ENCODE results near the gene ABL1.
A peak's percentile ranks its signal among the peaks of the same experiment; 100 is the strongest.
"Not testable (repeated sequence)": the region's sequence is repeated elsewhere in the genome, so short reads cannot be mapped to it uniquely, and the experiment has no call there.

Gene ABL1

DNA sequence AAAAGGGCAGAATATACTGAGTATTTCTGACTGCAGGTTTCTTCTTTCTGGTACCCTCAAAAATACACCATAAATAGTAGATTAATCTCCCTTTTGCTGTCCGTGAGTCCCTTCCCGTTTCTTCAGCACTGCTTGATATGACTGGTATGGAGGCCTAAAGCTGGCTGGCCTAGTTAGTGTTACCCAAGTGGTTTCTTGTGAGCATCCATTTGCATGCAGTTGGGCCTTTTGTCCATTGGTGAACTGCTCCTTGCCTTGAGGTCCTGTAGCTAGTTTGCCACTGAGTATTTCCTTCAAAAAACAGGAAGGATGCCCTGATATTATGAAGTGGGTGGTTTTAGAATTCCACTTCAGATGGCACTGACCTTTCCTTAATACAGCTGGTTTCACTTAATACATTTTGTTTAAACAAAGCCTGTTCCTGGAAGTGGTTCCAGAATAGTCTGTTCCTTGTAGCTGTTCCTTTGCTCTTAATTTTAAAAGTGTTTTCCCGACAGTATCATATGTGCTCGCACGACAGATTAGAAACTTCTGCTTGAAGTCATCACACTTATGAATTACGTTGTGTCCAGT is 40.0 kb upstream of the ABL1 start:
- TF ChIP-seq CTCF (IDR thresholded peaks at IDR 0.05; ENCODE audit: control insufficient read depth, extremely low read depth, insufficient read depth): no peak
- DNase-seq (ENCODE audit: low read depth): peak; percentile 23
- no peak overlapping the region for H3K4me3 ChIP-seq (ENCODE audit: low read depth, low read length)

- DNase-seq (ENCODE audit: low read depth); H3K4me3 ChIP-seq (ENCODE audit: low read depth, low read length): not testable (repeated sequence)
Measured at GRCh38 chr9:130803116-130803515, 31.9 kb upstream of the ABL1 start.

GRCh38 chr9:130805510-130806326 is 29.3 kb upstream of the ABL1 start:
- no peak overlapping the region for H3K4me3 ChIP-seq (ENCODE audit: low read depth, low read length)
- DNase-seq (ENCODE audit: low read depth): no peak
- TF ChIP-seq CTCF (IDR thresholded peaks at IDR 0.05; ENCODE audit: control insufficient read depth, extremely low read depth, insufficient read depth): no peak

DNA sequence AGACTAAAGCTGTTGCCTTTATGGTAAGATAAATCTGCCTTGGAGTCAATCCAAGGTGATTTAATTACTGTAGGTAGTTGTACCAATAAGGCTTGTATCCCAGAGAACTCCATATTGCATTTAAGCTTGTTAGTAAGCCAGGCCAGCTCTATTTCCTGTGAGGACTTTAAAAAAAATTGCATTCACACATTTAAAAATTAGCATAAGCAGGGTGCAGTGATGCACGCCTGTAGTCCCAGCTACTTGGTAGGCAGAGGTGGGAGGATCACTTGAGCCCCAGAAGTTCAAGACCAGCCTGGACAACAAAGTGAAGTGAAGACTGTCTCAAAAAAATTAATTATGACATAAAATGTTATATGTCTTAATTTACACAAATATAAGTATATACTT is 28.7 kb upstream of the ABL1 start:
- H3K4me3 ChIP-seq (ENCODE audit: low read depth, low read length): no peak overlapping the region

DNA sequence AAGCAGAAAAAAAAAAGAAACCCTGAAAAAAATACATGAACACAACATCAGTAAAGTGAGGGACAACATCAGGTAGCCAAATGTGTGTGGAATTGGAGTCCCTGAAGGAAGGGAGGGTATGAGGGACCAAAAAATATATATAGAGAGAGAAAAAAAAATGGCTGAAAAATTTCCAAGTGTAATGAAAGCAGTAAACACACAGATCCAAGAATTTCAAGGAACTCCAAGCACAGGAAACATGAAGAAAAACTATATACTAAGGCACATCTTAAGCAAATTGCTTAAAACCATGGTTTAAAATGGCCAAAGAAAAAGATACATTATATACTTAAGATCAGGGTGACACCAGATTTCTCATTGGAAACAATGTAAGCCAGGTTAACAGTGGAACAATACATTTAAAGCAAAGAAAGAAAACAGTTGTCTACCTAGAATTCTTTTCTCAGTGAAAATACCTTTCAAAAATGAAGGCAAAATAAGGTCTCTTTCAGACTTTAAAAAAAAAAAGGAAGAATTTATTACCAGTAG is 24.4 kb upstream of the ABL1 start:
- H3K4me3 ChIP-seq (ENCODE audit: low read depth, low read length): no peak overlapping the region
- TF ChIP-seq CTCF (IDR thresholded peaks at IDR 0.05; ENCODE audit: control insufficient read depth, extremely low read depth, insufficient read depth): no peak
- no peak for DNase-seq (ENCODE audit: low read depth)

More for the DNA sequence above, 28.7 kb upstream of the ABL1 start:
- no peak for TF ChIP-seq CTCF (IDR thresholded peaks at IDR 0.05; ENCODE audit: control insufficient read depth, extremely low read depth, insufficient read depth)
- DNase-seq (ENCODE audit: low read depth): no peak

- DNase-seq (ENCODE audit: low read depth): no peak
- TF ChIP-seq CTCF (IDR thresholded peaks at IDR 0.05; ENCODE audit: control insufficient read depth, extremely low read depth, insufficient read depth): no peak
Measured at GRCh38 chr9:130815242-130815808, 19.7 kb upstream of the ABL1 start.

DNA sequence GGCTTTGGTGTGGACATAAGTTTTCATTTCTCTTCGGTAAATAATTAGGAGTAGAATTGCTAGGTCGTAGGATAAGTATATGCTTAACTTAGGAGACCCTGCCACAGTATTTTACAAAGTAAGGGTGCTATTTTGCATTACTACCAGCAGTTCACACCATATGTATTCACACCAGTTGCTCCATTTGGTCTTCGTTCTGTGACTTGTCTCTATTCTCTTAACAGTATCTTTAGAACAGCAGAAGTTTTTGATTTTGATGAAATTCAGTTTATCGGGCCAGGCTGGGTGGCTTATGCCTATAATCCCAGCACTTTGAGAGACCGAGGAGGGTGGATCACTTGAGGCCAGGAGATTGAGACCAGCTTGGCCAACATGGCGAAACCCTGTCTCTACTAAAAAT is 17.1 kb upstream of the ABL1 start:
- DNase-seq (ENCODE audit: low read depth): no peak
- H3K4me3 ChIP-seq (ENCODE audit: low read depth, low read length): no peak overlapping the region
- TF ChIP-seq CTCF (IDR thresholded peaks at IDR 0.05; ENCODE audit: control insufficient read depth, extremely low read depth, insufficient read depth): no peak

More at GRCh38 chr9:130815242-130815808, 19.7 kb upstream of the ABL1 start:
- no peak overlapping the region for H3K4me3 ChIP-seq (ENCODE audit: low read depth, low read length)
